ENCODE results near the gene MROH9. TPM values are rescaled to one million over a fixed set of nuclear protein-coding genes. Genes with fewer than 3 reads are reported as not detected.

Gene MROH9
- total and polyA plus RNA-seq, 9 of the 15 experiments (the other 6 are each of a cell fraction or from before 2014, with no cell fraction given) = not detected

DNA sequence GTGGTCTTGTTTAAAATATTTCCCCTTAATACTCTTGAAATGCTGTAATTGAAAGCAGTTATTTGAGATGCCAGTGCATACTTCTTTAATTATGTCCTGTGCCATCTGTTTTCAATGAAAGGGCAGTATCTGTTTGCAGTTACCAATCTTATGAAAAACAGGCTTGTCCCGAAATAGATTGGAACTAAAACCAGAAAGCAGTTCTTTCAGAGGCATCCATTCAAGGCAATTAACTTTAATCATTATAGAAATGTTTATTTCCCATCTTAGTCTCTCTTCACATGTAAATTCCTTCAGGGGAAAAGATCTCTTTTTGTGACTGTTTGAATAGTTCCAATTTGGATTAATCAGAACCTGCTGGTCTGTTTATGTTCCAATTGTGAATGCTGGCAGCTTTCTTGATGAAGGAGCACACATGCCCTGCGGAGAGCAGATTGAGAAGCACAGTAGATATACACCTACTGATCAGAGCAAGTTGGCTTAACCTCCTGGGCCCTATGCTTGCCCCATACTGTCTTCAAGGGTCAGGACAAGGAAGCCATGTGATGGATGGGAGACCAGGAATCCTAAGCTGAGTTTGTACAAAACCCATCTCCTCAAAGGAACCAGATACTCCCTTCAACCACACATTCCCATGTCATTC lies 41.6 kb upstream of the MROH9 start:
- no peaks in the 10 kb centered on the region for H4K20me1 ChIP-seq (replicated peaks; ENCODE audit: control insufficient read depth, insufficient read depth, low read length)
- intact Hi-C loops (cut with micrococcal nuclease) (no loop called here), in situ Hi-C loops (cut with MboI) (no loop called here)
- H3K9me1 ChIP-seq (ENCODE audit: control insufficient read depth, insufficient read depth, low read length) = no peaks in the 10 kb centered on the region
- H3K9me3 ChIP-seq (replicated peaks; ENCODE audit: control insufficient read depth, insufficient read depth, low read depth, low read length) = no peaks in the 10 kb centered on the region; the same call in 1 of the 2 replicates
- no peak overlapping the region for H3K4me2 ChIP-seq (ENCODE audit: insufficient read depth, low read length)
- BruUV-seq (replicated peaks) = no TSS peak
- no peak overlapping the region for H3K4me3 ChIP-seq
- CTCF ChIA-PET (ENCODE audit: low intra/inter-chr PET ratio) = no interaction called here
- ATAC-seq (no peak), FAIRE-seq (no peak), DNase-seq (ENCODE audit: extremely low read depth in 1 of 4, low spot score in 3 of 4) (no peak)
- no peaks in the 10 kb centered on the region for H3K79me2 ChIP-seq (ENCODE audit: control insufficient read depth, insufficient read depth, low read length)
- POLR2A ChIA-PET = no interaction called here
- no peak overlapping the region for H3K27ac ChIP-seq (ENCODE audit: extremely low read depth, low read depth, low read length)
- WGBS (ENCODE audit: insufficient coverage, low coverage, missing lambda C conversion rate) = 3% methylated on average over 2 of the region's 2 CpGs
- no peaks in the 10 kb centered on the region for H3K36me3 ChIP-seq (ENCODE audit: control insufficient read depth, insufficient read depth, low read length)
- H3K4me1 ChIP-seq (replicated peaks in 1 of 2; ENCODE audit: control insufficient read depth in 2 of 2, insufficient read depth in 2 of 2, low read length in 2 of 2) = no peaks in the 10 kb centered on the region
- TF ChIP-seq, protein P1, sequence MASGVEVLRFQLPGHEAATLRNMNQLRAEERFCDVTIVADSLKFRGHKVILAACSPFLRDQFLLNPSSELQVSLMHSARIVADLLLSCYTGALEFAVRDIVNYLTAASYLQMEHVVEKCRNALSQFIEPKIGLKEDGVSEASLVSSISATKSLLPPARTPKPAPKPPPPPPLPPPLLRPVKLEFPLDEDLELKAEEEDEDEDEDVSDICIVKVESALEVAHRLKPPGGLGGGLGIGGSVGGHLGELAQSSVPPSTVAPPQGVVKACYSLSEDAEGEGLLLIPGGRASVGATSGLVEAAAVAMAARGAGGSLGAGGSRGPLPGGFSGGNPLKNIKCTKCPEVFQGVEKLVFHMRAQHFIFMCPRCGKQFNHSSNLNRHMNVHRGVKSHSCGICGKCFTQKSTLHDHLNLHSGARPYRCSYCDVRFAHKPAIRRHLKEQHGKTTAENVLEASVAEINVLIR (CRISPR knock-in tag; IDR thresholded peaks at IDR 0.05) = no peak
- TF ChIP-seq ZSCAN32 (CRISPR knock-in tag; IDR thresholded peaks at IDR 0.05) (no peak), TRIM28 (IDR thresholded peaks at IDR 0.05) (no peak), ZNF778 (CRISPR knock-in tag; IDR thresholded peaks at IDR 0.05) (no peak), SMARCB1 (IDR thresholded peaks at IDR 0.05; ENCODE audit: insufficient read length, low read depth) (no peak), MEIS2 (IDR thresholded peaks at IDR 0.05; ENCODE audit: partially characterized antibody) (no peak), BRD9 (IDR thresholded peaks at IDR 0.05; ENCODE audit: low read depth, partially characterized antibody) (no peak), NR2C1 (IDR thresholded peaks at IDR 0.05) (no peak), NR2C1 (tag; IDR thresholded peaks at IDR 0.05) (no peak), TAF1 (IDR thresholded peaks at IDR 0.05; ENCODE audit: control insufficient read depth, extremely low read depth, insufficient read depth, low read length, severe bottlenecking) (no peak)
- no peaks in the 10 kb centered on the region for H3K27me3 ChIP-seq (ENCODE audit: control insufficient read depth in 2 of 2, insufficient read depth in 2 of 2, low read length in 2 of 2)
- H3K9ac ChIP-seq (ENCODE audit: insufficient read depth in 1 of 2, low read depth in 2 of 2, low read length in 2 of 2) = no peak overlapping the region
- no peak overlapping the region for H2AFZ ChIP-seq (ENCODE audit: low read depth, low read length)

Data from K562 (cell line).